Mammary epithelial cell (primary cell): Measurements from ENCODE around the gene ZSCAN31.

Experiments used
- CTCF ChIP-seq, 2 donors: IDR thresholded peaks in 1 of 2; conservative IDR thresholded peaks in 1 of 2; 2 replicates each; pipeline ENCODE4 v1.5.1; 2011 to 2012; ENCODE audit warnings: inconsistent platforms in 2 of 2, low read length in 2 of 2, mild to moderate bottlenecking in 2 of 2, control low read depth in 1 of 2, low read depth in 1 of 2; ENCODE audit not compliant: insufficient read depth in 1 of 2; ENCODE audit errors: extremely low read depth in 1 of 2
- EZH2 ChIP-seq: IDR thresholded peaks from 2 replicates; pipeline ENCODE4 v1.6.1; 2012; ENCODE audit warnings: low read length, inconsistent platforms, borderline replicate concordance

- no peak for TF ChIP-seq EZH2
- TF ChIP-seq CTCF (conservative IDR thresholded peaks at IDR 0.05 in 1 of 2, IDR thresholded peaks at IDR 0.05 in 1 of 2; ENCODE audit: extremely low read depth in 1 of 2, insufficient read depth in 1 of 2, low read depth in 1 of 2, low read length in 2 of 2), result no peak
Observed at GRCh38 chr6:28368522-28368921, 32.6 kb upstream of the ZSCAN31 start.
